HS-27A (cell line): ENCODE data around the gene RIMBP2.

Experiments used
- DNase-seq: peaks from one replicate; pipeline ENCODE4 v3.0.0-alpha.2; 2012; ENCODE audit warnings: low read depth, missing footprints

RIMBP2 gene

GRCh38 chr12:130537655-130538054 is 178.4 kb downstream of the RIMBP2 start:
- DNase-seq = no peak

GRCh38 chr12:130537051-130537450 is 179.0 kb downstream of the RIMBP2 start:
- no peak for DNase-seq

- DNase-seq = no peak
These were observed 185.7 kb downstream of the RIMBP2 start for GRCh38 chr12:130530429-130530828.

- DNase-seq = no peak
These were observed 186.3 kb downstream of the RIMBP2 start for GRCh38 chr12:130529781-130530180.

- DNase-seq = no peak
These were observed 188.9 kb downstream of the RIMBP2 start for GRCh38 chr12:130527239-130527638.

- DNase-seq = no peak
These were observed 189.3 kb downstream of the RIMBP2 start for GRCh38 chr12:130526813-130527212.

- DNase-seq = no peak
These were observed 190.5 kb downstream of the RIMBP2 start for GRCh38 chr12:130525384-130526172.

DNA sequence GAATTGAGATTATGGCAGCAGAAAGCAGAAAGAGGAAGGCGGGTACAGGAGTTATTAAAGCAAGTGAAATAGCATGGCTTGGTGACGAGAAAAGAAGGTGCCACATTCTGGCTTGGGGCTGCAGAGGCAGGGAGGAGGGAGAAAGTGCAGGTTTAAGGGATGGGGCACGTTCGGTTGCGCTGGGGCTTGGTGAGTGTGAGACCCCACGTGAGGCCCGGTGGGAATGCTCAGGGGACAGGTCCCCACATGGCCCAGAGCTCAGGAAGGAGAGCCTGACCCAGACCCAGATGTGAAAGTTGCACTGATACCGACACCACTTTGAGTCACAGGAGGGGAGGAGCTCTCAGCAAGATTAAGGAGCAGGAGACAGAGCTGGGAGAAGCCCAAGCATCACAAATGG is 191.3 kb downstream of the RIMBP2 start:
- no peak for DNase-seq

DNA sequence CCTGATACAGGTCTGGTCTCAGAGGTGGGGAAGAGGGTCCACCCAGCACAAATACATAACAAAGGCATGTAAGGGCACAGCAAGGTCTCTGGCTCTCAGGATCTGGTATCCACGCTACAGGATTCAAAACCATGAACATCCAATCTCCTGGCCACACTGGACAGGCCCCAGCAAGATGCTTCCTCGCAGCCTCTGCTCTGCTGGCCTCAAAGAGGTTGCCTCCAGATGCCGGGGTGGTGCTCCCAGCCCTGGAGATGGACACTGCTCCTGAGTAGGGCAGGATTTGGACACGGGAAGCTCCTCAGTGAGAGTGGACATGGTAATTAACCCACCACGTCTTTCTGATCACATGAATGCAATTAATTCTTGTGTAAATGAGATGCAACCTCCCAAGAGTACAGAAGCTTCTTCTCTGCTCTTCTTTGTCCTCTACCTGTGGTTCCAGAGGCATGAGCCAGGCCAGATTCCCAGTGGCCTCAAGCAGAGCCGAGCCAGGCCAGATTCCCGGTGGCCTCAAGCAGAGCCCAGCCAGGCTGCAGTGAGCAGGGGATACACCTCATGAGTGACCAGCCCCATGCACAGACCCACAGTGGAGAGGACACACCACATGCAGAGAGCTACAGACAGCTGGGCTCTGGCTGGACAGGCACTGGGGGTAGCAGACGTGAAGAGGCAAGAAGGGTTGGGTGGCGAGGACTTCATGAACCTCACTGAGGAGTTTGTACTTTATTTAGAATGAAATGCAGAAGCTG is 192.1 kb downstream of the RIMBP2 start:
- DNase-seq = no peak

DNA sequence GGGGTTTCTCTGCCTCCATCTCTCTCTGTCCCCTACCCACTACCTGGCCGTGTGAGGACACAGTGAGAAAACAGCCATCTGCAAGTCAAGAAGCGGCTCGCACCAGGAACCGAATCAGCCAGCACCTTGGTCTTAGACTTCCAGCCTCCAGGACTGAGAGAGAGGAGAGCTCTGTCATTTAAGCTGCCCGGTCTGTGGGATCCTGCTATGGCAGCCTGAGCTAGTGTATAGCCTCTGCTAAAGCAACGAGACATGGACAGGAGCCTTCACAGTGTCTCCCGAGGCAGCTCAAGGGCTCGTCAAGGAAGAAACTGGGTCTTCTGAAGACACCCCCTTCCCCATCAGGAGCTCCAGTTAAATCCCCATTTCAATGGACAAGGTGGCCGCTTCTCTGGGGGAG is 192.9 kb downstream of the RIMBP2 start:
- DNase-seq = no peak

DNA sequence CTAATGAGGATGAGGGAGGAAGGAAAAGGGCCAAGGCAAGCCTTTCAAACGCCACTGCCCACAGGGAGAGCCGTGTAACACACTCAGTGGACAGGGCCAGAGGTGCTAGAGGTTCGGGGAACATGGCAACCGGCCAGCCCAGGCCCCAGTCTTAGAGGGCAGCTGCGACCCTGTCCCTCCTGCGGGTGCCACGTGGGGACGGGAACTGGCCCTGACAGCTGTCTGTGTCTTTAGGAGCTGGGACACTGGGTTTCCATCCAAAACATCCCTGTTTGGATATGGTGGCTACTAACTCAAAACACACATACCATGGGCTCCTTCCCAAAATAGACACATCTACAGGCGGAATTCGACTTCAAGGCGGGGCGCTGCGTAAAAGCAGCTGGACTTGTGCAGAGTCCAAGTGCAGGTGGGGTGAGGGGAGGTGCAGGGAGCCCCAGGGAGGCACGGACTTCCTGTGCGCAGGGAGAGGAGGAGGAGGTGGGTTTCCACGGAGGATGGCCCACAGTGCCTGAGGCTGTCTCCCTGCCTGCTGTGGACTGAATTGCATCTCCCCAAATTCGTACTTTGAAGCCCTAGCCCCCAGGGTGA is 193.8 kb downstream of the RIMBP2 start:
- DNase-seq = no peak

DNA sequence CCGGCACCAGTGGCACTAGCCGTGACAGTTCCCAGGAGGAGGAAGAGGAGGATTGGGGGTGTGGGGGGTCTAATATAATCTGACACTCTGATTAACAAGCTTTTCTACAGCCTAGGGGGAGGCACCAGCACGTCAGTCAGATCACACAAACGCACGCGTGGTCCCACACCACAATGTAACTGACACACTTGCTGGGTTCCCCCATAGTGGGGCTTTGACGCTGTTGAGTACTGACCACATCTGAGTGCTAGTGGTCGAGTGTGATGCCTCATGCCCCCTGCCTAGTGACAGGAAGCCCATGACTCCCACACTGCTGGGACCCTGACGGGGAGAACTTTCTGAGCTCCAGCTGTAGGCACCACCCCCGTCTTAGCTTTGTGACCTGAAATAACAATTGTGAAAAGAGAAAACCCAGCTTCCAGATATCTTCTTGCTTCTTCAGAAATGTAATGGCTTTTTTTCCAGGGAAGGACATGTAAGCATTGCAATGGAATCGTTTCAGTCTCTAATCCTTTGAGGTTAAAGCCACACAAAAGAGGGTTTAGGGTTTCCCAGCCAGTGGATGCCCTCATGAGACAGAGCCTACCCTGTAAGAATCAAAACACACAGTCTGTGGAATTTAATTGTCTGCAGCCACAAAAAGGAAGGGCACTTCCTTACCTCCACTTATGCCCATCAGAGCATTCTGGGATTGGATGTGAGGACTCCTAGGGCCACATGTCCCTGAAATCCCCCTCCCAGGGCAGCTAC is 194.5 kb downstream of the RIMBP2 start:
- DNase-seq = no peak

DNA sequence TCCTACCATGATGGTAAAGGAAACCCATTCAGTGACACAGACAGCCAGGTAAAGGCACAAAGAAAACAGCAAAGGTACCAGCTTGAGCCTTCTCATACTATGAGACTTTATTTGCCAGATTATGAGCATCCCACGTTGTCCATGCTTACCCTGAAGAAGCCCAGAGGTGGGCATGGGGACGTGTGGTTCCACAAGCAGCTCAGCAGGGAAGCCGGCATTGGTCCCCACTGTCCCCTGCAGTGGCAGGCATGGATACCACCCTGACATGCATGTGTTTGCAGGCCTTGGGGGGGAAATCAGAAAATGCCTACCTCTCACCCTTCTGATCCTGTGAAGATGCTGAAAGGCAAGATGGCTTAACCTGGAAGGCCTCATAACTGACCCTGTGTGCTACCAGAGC is 195.3 kb downstream of the RIMBP2 start:
- no peak for DNase-seq

- DNase-seq = no peak
These were observed 198.5 kb downstream of the RIMBP2 start for GRCh38 chr12:130517588-130517987.

DNA sequence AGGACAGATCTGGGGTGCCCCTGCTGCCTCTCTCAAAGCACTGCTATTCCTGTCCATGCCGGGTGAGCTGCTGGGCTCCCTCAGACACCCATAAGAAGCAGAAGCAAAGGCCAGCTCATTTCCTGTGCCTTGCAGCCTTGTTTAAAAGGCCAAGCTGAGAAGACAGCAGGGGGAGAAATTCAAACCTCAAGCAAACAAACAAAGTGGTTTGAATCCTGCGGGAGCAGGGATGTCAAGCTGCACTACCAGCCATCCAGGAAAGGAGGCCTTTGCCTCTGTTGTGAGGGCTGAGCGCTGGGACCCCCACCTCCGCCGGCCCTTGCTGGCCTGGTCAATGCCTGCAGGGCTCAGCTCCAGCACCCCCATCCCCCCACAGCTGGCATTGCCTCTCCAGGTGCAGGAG is 201.9 kb downstream of the RIMBP2 start:
- no peak for DNase-seq

GRCh38 chr12:130513556-130513955 is 202.5 kb downstream of the RIMBP2 start:
- no peak for DNase-seq

- no peak for DNase-seq
These were observed 204.8 kb downstream of the RIMBP2 start for GRCh38 chr12:130511285-130511684.

- DNase-seq = no peak
These were observed 206.6 kb downstream of the RIMBP2 start for GRCh38 chr12:130509454-130509853.

DNA sequence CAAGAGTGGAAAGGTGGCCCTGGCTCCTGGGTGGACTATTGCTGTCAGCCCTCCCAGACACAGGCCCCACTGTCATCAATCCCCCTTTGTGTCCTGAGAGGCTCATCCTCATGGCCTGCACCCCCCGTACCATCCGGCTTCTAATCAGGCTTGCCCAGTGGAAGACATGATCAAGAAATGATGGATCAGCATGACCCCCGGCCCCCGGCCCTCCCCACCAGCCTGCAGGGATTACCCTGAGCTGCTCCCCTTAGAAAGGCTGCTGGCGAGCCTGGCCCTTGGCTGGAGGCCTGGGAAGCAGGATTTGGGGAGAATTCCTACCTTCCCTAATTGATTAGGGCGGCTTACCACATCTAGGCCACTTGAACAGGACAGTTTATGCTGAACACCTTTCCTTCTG is 207.3 kb downstream of the RIMBP2 start:
- DNase-seq = no peak

DNA sequence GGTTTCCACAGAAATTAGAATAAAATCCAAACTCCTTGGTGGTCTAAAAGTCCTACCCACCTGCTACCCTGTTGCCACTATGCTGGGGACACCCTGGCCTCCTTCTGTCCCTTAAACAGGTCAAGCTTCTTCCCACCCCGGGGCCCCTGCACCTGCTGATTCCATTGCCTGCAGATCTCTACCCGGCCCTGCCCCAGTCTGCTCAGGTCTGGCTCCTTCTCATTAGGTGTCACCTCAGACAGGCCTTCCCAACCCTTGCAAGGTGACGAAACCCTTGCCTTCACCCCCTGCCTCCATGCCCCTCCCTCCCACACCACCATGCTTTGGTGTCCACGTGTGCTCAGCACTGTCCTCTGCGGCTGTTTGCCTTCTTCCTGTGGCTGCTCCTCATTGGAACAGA is 207.8 kb downstream of the RIMBP2 start:
- no peak for DNase-seq

DNA sequence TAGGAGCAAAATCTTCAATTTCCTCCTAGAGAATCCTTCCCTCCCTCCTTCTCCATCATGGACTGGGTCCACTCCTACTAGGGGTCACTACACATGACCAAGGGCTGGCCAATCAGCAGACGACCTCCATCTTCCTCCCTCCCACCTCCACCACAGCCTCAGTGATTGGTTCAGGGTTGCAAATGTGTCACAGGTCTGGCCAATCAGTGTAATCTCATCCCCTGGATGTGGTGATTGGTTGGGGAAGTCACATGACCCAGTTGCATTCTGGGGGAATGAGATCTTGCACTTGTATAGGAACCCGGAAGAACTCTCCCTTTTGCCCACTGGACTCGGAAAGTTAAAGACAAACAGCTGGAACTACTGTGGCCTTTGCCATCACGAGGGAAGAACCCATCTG is 209.3 kb downstream of the RIMBP2 start:
- no peak for DNase-seq

DNA sequence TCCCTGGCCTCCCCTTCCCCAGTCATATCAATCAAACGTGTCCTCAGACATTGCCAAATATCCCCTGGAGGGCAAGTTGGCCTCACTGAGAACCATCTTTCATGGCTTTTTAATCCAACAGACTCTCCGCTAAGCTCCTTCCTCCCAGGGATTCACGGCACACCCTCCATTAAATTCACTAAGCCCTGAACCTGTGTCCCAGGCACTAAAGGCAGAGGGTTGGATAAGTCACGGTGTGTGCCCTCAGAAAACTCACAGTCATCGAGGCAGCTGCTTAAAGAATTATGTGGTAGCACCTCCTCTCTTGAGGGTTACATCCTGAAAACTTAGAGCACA is 211.3 kb downstream of the RIMBP2 start:
- no peak for DNase-seq
